K562 (cell line): ENCODE data around the gene GSDME. TPM values are rescaled to one million over a fixed set of nuclear protein-coding genes. Genes with fewer than 3 reads are reported as not detected.

ENCODE experiments used
- ATF3 ChIP-seq, 2 experiments: fragments of 450-650 bp in 1 of 2; sonication (generic) in 1 of 2; formaldehyde crosslinking in 1 of 2; IDR thresholded peaks in 1 of 2; conservative IDR thresholded peaks in 1 of 2; 2 replicates each; pipeline versions ENCODE4 v1.6.1 to v1.8.1; 2016 to 2023; ENCODE audit warnings: mild to moderate bottlenecking in 2 of 2, moderate library complexity in 2 of 2, inconsistent platforms in 1 of 2, missing genetic modification reagents in 1 of 2
- BHLHE40 ChIP-seq: IDR thresholded peaks from 2 replicates; pipeline ENCODE4 v1.6.1; 2011; ENCODE audit warnings: low read length, improper control_type of control experiment
- BMI1 ChIP-seq: fragments of 150-350 bp; IDR thresholded peaks from 2 replicates; pipeline ENCODE4 v1.6.1; 2014; ENCODE audit warnings: low read length
- C11orf30 ChIP-seq: fragments of 450-650 bp; IDR thresholded peaks from 2 replicates; pipeline ENCODE4 v1.6.1; 2016; ENCODE audit warnings: low read depth, mild to moderate bottlenecking
- CREM ChIP-seq: IDR thresholded peaks from 2 replicates; pipeline ENCODE4 v1.6.1; 2014; ENCODE audit warnings: antibody characterized with exemption, low read depth
- HDAC2 ChIP-seq: fragments of 450-650 bp; IDR thresholded peaks from 2 replicates; pipeline ENCODE4 v1.6.1; 2016; ENCODE audit warnings: mild to moderate bottlenecking
- HMGN3 ChIP-seq: IDR thresholded peaks from 2 replicates; pipeline ENCODE4 v1.6.1; 2011; ENCODE audit warnings: borderline replicate concordance, low read depth, mild to moderate bottlenecking, mixed read lengths, low read length; ENCODE audit not compliant: insufficient read length; ENCODE audit errors: extremely low read depth
- KAT7 ChIP-seq: sonication (generic); formaldehyde crosslinking; IDR thresholded peaks from 2 replicates; pipeline ENCODE4 v1.8.0; 2022; ENCODE audit warnings: missing genetic modification reagents, mild to moderate bottlenecking, borderline replicate concordance
- KDM4B ChIP-seq, 2 experiments: fragments of 450-650 bp in 1 of 2; sonication (generic) in 1 of 2; IDR thresholded peaks; 2 replicates each; pipeline ENCODE4 v1.6.1; 2016 to 2017; ENCODE audit warnings: borderline replicate concordance in 2 of 2, antibody characterized with exemption in 1 of 2, low read depth in 1 of 2, mild to moderate bottlenecking in 1 of 2
- NFE2L1 ChIP-seq: fragments of 450-650 bp; IDR thresholded peaks from 2 replicates; pipeline ENCODE4 v1.6.1; 2016; ENCODE audit warnings: missing genetic modification characterization, low read depth, mild to moderate bottlenecking, missing compliant biosample characterization, moderate library complexity, borderline replicate concordance
- PTRF ChIP-seq: fragments of 450-650 bp; IDR thresholded peaks from 2 replicates; pipeline ENCODE4 v1.6.1; 2016; ENCODE audit warnings: mild to moderate bottlenecking, missing genetic modification characterization, missing compliant biosample characterization
- SMARCA4 ChIP-seq: fragments of 450-650 bp; IDR thresholded peaks from 2 replicates; pipeline ENCODE4 v1.6.1; 2016
- SPI1 ChIP-seq: IDR thresholded peaks from 2 replicates; pipeline ENCODE4 v1.6.1; 2011; ENCODE audit warnings: low read depth, low read length, control low read depth, borderline replicate concordance
- TEAD4 ChIP-seq, 2 experiments: sonication (generic) in 1 of 2; formaldehyde crosslinking in 1 of 2; IDR thresholded peaks; 2 replicates each; pipeline versions ENCODE4 v1.6.1 to v1.8.0; 2012 to 2022; ENCODE audit warnings: borderline replicate concordance in 1 of 2, inconsistent platforms in 1 of 2, low read length in 1 of 2, mild to moderate bottlenecking in 1 of 2, missing genetic modification reagents in 1 of 2
- THRAP3 ChIP-seq: fragments of 450-650 bp; IDR thresholded peaks from 2 replicates; pipeline ENCODE4 v1.6.1; 2016; ENCODE audit warnings: mild to moderate bottlenecking, inconsistent platforms, borderline replicate concordance
- ZFP91 ChIP-seq: sonication (generic); formaldehyde crosslinking; IDR thresholded peaks from 2 replicates; pipeline ENCODE4 v1.8.0; 2022; ENCODE audit warnings: mild to moderate bottlenecking, missing genetic modification reagents
- ZNF584 ChIP-seq: fragments of 200-800 bp; sonication (Bioruptor generic); IDR thresholded peaks from 2 replicates; pipeline ENCODE4 v1.6.1; 2016; ENCODE audit warnings: low read depth, mild to moderate bottlenecking, missing genetic modification characterization, missing compliant biosample characterization
- ZNF589 ChIP-seq: fragments of 200-800 bp; sonication (Bioruptor generic); IDR thresholded peaks from 2 replicates; pipeline ENCODE4 v1.6.1; 2016; ENCODE audit warnings: low read depth, missing genetic modification characterization, missing compliant biosample characterization
- ZNF830 ChIP-seq: fragments of 250-450 bp; sonication (Bioruptor Pico); IDR thresholded peaks from 2 replicates; pipeline ENCODE4 v1.5.0; 2021; ENCODE audit warnings: mild to moderate bottlenecking
- ZSCAN29 ChIP-seq: fragments of 450-650 bp; IDR thresholded peaks from 2 replicates; pipeline ENCODE4 v1.6.1; 2017
- polyA plus RNA-seq, 8 experiments: library from polyadenylated mRNA; depleted of rRNA in 4 of 8; stranded (reverse) in 5 of 8; unstranded in 3 of 8; fragments of >200 nt; fragmentation: Nextera tagmentation in 2 of 8; fragmentation: Illumina TruSeq in 1 of 8; extraction: Ambion mirVana in 2 of 8; extraction: Trizol in 1 of 8; gene quantifications; 2 replicates each; pipeline versions ENCODE4 v1.2.1 to v1.2.3, GENCODE V29; 2011 to 2014; ENCODE audit warnings: inconsistent platforms in 1 of 8, missing spikeins in 1 of 8
- total RNA-seq, 7 experiments: library from RNA; depleted of rRNA in 6 of 7; stranded (reverse); fragments of >200 nt in 6 of 7; fragmentation: Illumina TruSeq in 2 of 7; extraction: Trizol in 2 of 7; gene quantifications; 2 replicates each; pipeline versions ENCODE4 v1.2.1 to v1.2.3, GENCODE V29; 2011 to 2021; ENCODE audit warnings: low replicate concordance in 1 of 7
- TF ChIP-seq, protein P1 (sequence below): fragments of 250-450 bp; sonication (Bioruptor Pico); IDR thresholded peaks from 2 replicates; pipeline ENCODE4 v1.4.0; 2020; ENCODE audit warnings: mild to moderate bottlenecking, moderate library complexity, borderline replicate concordance
- TF ChIP-seq, protein P2 (sequence below): fragments of 450-650 bp; IDR thresholded peaks from 2 replicates; pipeline ENCODE4 v1.6.1; 2016; ENCODE audit warnings: low read depth, mild to moderate bottlenecking, moderate library complexity

GSDME gene
- total and polyA plus RNA-seq, 9 of the 15 experiments (the other 6 are each of a cell fraction or from before 2014, with no cell fraction given): 0.37 to 1.9 (median 0.62) TPM

DNA sequence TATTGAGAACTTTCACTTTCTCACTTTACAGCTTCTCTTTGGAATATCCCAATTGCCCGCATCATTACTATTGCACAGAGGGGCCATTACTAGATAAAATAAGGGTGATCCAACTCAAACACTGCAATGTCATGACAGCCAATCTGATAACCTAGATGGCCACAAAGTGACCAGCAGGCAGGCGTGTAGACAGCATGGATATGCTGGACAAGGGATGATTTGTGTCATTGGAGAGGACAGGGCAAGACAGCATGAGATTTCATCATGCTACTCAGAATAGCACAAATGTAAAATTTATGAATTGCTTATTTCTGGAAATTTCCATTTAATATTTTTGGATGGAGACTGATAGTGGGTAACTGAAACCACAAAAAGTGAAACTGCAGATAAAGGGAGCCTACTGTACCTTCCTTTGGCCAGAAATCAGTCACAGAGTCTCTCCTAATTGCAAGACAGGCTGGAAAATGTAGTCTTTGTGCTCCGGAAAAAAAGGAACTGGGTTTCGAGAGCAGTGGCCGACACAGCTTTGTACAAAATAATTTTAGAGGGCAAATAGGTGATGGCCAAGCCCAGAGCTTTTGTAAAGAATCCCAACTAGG lies 6.1 kb upstream of the GSDME start (continued):
- no peak for TF ChIP-seq HMGN3
- no peak for TF ChIP-seq THRAP3
- TF ChIP-seq ATF3 (IDR thresholded peaks at IDR 0.05): peak; percentile 95
- no peak for TF ChIP-seq ATF3 (CRISPR knock-in tag; conservative IDR thresholded peaks at IDR 0.05)
- TF ChIP-seq C11orf30: peak; percentile 84
- no peak for TF ChIP-seq BMI1
- TF ChIP-seq SPI1: peak; percentile 90; the same call in 1 of the 2 replicates
- TF ChIP-seq KAT7: peak; percentile 49; the same call in 1 of the 2 replicates
- TF ChIP-seq ZNF584 (CRISPR knock-in tag): 0 out of 2 replicates have a peak, but pooled peaks have one; percentile 28
- TF ChIP-seq SMARCA4: peak; percentile 88
- TF ChIP-seq NFE2L1 (tag): 0 out of 2 replicates have a peak, but pooled peaks have one; percentile 10
- no peak for TF ChIP-seq KDM4B (IDR thresholded peaks at IDR 0.05; ENCODE audit: borderline replicate concordance in 2 of 2, low read depth in 1 of 2)
- TF ChIP-seq TEAD4 (IDR thresholded peaks at IDR 0.05; ENCODE audit: low read length): peak; percentile 71; the same call in 1 of the 2 replicates
- TF ChIP-seq TEAD4 (CRISPR knock-in tag; IDR thresholded peaks at IDR 0.05; ENCODE audit: borderline replicate concordance): no peak
- peak; percentile 77; the same call in 1 of the 2 replicates for TF ChIP-seq HDAC2
- 0 out of 2 replicates have a peak, but pooled peaks have one; percentile 29 for TF ChIP-seq ZNF589 (CRISPR knock-in tag)
- no peak for TF ChIP-seq ZFP91
- no peak for TF ChIP-seq PTRF (tag)
- TF ChIP-seq, protein P1, sequence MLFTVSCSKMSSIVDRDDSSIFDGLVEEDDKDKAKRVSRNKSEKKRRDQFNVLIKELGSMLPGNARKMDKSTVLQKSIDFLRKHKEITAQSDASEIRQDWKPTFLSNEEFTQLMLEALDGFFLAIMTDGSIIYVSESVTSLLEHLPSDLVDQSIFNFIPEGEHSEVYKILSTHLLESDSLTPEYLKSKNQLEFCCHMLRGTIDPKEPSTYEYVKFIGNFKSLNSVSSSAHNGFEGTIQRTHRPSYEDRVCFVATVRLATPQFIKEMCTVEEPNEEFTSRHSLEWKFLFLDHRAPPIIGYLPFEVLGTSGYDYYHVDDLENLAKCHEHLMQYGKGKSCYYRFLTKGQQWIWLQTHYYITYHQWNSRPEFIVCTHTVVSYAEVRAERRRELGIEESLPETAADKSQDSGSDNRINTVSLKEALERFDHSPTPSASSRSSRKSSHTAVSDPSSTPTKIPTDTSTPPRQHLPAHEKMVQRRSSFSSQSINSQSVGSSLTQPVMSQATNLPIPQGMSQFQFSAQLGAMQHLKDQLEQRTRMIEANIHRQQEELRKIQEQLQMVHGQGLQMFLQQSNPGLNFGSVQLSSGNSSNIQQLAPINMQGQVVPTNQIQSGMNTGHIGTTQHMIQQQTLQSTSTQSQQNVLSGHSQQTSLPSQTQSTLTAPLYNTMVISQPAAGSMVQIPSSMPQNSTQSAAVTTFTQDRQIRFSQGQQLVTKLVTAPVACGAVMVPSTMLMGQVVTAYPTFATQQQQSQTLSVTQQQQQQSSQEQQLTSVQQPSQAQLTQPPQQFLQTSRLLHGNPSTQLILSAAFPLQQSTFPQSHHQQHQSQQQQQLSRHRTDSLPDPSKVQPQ (CRISPR knock-in tag): no peak
- no peak for TF ChIP-seq ZNF830 (CRISPR knock-in tag)
- peak; percentile 53; the same call in 1 of the 2 replicates for TF ChIP-seq CREM
- TF ChIP-seq, protein P2, sequence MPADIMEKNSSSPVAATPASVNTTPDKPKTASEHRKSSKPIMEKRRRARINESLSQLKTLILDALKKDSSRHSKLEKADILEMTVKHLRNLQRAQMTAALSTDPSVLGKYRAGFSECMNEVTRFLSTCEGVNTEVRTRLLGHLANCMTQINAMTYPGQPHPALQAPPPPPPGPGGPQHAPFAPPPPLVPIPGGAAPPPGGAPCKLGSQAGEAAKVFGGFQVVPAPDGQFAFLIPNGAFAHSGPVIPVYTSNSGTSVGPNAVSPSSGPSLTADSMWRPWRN: peak; percentile 91
- TF ChIP-seq BHLHE40: peak; percentile 71
- no peak for TF ChIP-seq ZSCAN29
